Measurements from ENCODE around the gene YIF1A.
A peak's percentile ranks its signal among the peaks of the same experiment; 100 is the strongest.

GRCh38 chr11:66330931-66331330 lies 42.0 kb upstream of the YIF1A start:
- TF ChIP-seq EZH2phosphoT487 (IDR thresholded peaks at IDR 0.05; ENCODE audit: borderline replicate concordance, low read depth, low read length) = no peak
- TF ChIP-seq, protein P1, sequence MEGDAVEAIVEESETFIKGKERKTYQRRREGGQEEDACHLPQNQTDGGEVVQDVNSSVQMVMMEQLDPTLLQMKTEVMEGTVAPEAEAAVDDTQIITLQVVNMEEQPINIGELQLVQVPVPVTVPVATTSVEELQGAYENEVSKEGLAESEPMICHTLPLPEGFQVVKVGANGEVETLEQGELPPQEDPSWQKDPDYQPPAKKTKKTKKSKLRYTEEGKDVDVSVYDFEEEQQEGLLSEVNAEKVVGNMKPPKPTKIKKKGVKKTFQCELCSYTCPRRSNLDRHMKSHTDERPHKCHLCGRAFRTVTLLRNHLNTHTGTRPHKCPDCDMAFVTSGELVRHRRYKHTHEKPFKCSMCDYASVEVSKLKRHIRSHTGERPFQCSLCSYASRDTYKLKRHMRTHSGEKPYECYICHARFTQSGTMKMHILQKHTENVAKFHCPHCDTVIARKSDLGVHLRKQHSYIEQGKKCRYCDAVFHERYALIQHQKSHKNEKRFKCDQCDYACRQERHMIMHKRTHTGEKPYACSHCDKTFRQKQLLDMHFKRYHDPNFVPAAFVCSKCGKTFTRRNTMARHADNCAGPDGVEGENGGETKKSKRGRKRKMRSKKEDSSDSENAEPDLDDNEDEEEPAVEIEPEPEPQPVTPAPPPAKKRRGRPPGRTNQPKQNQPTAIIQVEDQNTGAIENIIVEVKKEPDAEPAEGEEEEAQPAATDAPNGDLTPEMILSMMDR (conservative IDR thresholded peaks at IDR 0.05; ENCODE audit: low read length) = 0 out of 2 replicates have a peak, but pooled peaks have one; percentile 12
